ENCODE results near the gene MICU1.
"Not testable (repeated sequence)": the region's sequence is repeated elsewhere in the genome, so short reads cannot be mapped to it uniquely, and the experiment has no call there.

Gene MICU1

GRCh38 chr10:72625608-72626443 is at the start of gene MICU1:
TSS of gene MICU1 (minus strand) at chr10:72626079. CDS start at chr10:72566793, 59,286 bp downstream.
- TF ChIP-seq CTCF (IDR thresholded peaks at IDR 0.05; ENCODE audit: insufficient read depth, low read length, poor library complexity, severe bottlenecking) (no peak), EZH2phosphoT487 (conservative IDR thresholded peaks at IDR 0.05; ENCODE audit: low read length) (no peak)
- no peaks in the 10 kb centered on the region for H4K20me1 ChIP-seq (ENCODE audit: low read depth, low read length)
- H3F3A ChIP-seq (ENCODE audit: insufficient read depth): no peaks in the 10 kb centered on the region
- H3K9ac ChIP-seq (ENCODE audit: low read length): peak within 1 kb of the TSS; percentile 81
- H3K4me3 ChIP-seq (ENCODE audit: insufficient read depth, low read length, poor library complexity, severe bottlenecking): peak within 1 kb of the TSS; percentile 97
- peaks cover 29% of the 10 kb centered on the region; the same call in 1 of the 2 replicates for H3K79me2 ChIP-seq (ENCODE audit: insufficient read depth, low read length)
- H2AFZ ChIP-seq (ENCODE audit: low read depth, low read length, severe bottlenecking): peak within 1 kb of the TSS; percentile 96
- no peaks in the 10 kb centered on the region for H3K36me3 ChIP-seq (ENCODE audit: low read length)
- H3K27me3 ChIP-seq (ENCODE audit: low read length): no peaks in the 10 kb centered on the region
- H3K4me2 ChIP-seq (ENCODE audit: low read depth, low read length, poor library complexity, severe bottlenecking): peak within 1 kb of the TSS; percentile 92
- no peaks in the 10 kb centered on the region for H3K9me2 ChIP-seq (replicated peaks; ENCODE audit: insufficient read depth, low read length)
- H3K9me3 ChIP-seq (ENCODE audit: insufficient read depth, low read length): no peaks in the 10 kb centered on the region
- peak within 1 kb of the TSS; percentile 53 for H3K27ac ChIP-seq (ENCODE audit: low read depth, low read length)

GRCh38 chr10:72674174-72674573 is 48.3 kb upstream of the MICU1 start:
- H3K4me3 ChIP-seq (ENCODE audit: insufficient read depth, low read length, poor library complexity, severe bottlenecking): not testable (repeated sequence)

GRCh38 chr10:72673280-72673679 is 47.4 kb upstream of the MICU1 start:
- no peaks in the 10 kb centered on the region for H3K9me3 ChIP-seq (ENCODE audit: insufficient read depth, low read length)
- no peaks in the 10 kb centered on the region for H4K20me1 ChIP-seq (ENCODE audit: low read depth, low read length)
- no peak overlapping the region for H3K4me3 ChIP-seq (ENCODE audit: insufficient read depth, low read length, poor library complexity, severe bottlenecking)
- no peak overlapping the region for H3K9ac ChIP-seq (ENCODE audit: low read length)
- no peaks in the 10 kb centered on the region for H3K27me3 ChIP-seq (ENCODE audit: low read length)
- no peak overlapping the region for H3K27ac ChIP-seq (ENCODE audit: low read depth, low read length)
- H3K9me2 ChIP-seq (replicated peaks; ENCODE audit: insufficient read depth, low read length): no peaks in the 10 kb centered on the region
- H3F3A ChIP-seq (ENCODE audit: insufficient read depth): no peaks in the 10 kb centered on the region
- TF ChIP-seq CTCF (IDR thresholded peaks at IDR 0.05; ENCODE audit: insufficient read depth, low read length, poor library complexity, severe bottlenecking) (no peak), EZH2phosphoT487 (conservative IDR thresholded peaks at IDR 0.05; ENCODE audit: low read length) (no peak)
- no peak overlapping the region for H3K4me2 ChIP-seq (ENCODE audit: low read depth, low read length, poor library complexity, severe bottlenecking)
- H3K36me3 ChIP-seq (ENCODE audit: low read length): no peaks in the 10 kb centered on the region
- no peak overlapping the region for H2AFZ ChIP-seq (ENCODE audit: low read depth, low read length, severe bottlenecking)
- H3K79me2 ChIP-seq (ENCODE audit: insufficient read depth, low read length): no peaks in the 10 kb centered on the region

More at GRCh38 chr10:72674174-72674573, 48.3 kb upstream of the MICU1 start:
- not testable (repeated sequence) for H3K27me3 ChIP-seq (ENCODE audit: low read length); H3K9me3 ChIP-seq (ENCODE audit: insufficient read depth, low read length); H3K9me2 ChIP-seq (replicated peaks; ENCODE audit: insufficient read depth, low read length); H3K27ac ChIP-seq (ENCODE audit: low read depth, low read length); H4K20me1 ChIP-seq (ENCODE audit: low read depth, low read length); H3F3A ChIP-seq (ENCODE audit: insufficient read depth); H3K4me2 ChIP-seq (ENCODE audit: low read depth, low read length, poor library complexity, severe bottlenecking); H3K36me3 ChIP-seq (ENCODE audit: low read length); H3K79me2 ChIP-seq (ENCODE audit: insufficient read depth, low read length); H3K9ac ChIP-seq (ENCODE audit: low read length); H2AFZ ChIP-seq (ENCODE audit: low read depth, low read length, severe bottlenecking)

GRCh38 chr10:72667207-72667864 is 41.5 kb upstream of the MICU1 start:
- no peaks in the 10 kb centered on the region for H3F3A ChIP-seq (ENCODE audit: insufficient read depth)
- H3K9me3 ChIP-seq (ENCODE audit: insufficient read depth, low read length): no peaks in the 10 kb centered on the region
- H4K20me1 ChIP-seq (ENCODE audit: low read depth, low read length): no peaks in the 10 kb centered on the region
- no peak overlapping the region for H2AFZ ChIP-seq (ENCODE audit: low read depth, low read length, severe bottlenecking)
- no peak overlapping the region for H3K9ac ChIP-seq (ENCODE audit: low read length)
- no peaks in the 10 kb centered on the region for H3K79me2 ChIP-seq (ENCODE audit: insufficient read depth, low read length)
- H3K27ac ChIP-seq (ENCODE audit: low read depth, low read length): no peak overlapping the region
- TF ChIP-seq EZH2phosphoT487 (conservative IDR thresholded peaks at IDR 0.05; ENCODE audit: low read length) (no peak), CTCF (IDR thresholded peaks at IDR 0.05; ENCODE audit: insufficient read depth, low read length, poor library complexity, severe bottlenecking) (no peak)
- no peaks in the 10 kb centered on the region for H3K27me3 ChIP-seq (ENCODE audit: low read length)
- no peaks in the 10 kb centered on the region for H3K9me2 ChIP-seq (replicated peaks; ENCODE audit: insufficient read depth, low read length)
- no peak overlapping the region for H3K4me2 ChIP-seq (ENCODE audit: low read depth, low read length, poor library complexity, severe bottlenecking)
- no peak overlapping the region for H3K4me3 ChIP-seq (ENCODE audit: insufficient read depth, low read length, poor library complexity, severe bottlenecking)
- H3K36me3 ChIP-seq (ENCODE audit: low read length): no peaks in the 10 kb centered on the region

All from SU-DHL-6 (cell line).